Activated gamma-delta T cell treated with anti-CD3 and anti-CD28 coated beads, Interleukin-2, amount 50 U/mL, for 16 hours (primary cell): ENCODE measurements around the gene RNF11.

Experiments
- DNase-seq: peaks from one replicate; pipeline ENCODE4 v3.0.0-alpha.2; 2020; ENCODE audit warnings: low read depth

Gene RNF11

DNA sequence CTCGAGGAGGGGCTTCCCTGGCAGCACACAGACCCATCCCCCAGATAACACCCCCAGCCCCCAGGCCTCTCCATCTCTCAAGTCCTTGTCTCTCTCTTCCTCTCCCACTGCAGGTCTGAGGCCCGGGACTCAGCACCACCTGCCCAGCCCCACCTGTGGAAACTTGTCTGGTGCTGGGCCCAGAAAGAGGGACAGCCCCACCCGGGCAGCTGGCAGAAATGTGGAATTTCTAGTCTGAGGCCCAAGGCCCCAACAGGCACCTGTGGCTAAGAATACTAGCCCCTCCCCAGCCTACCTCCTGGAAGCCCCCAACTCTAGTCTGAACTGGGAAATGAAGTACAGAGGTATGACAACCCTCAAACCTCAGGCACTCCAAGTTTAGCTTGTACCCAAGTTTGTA lies 78.9 kb downstream of the RNF11 start:
- DNase-seq = no peak

DNA sequence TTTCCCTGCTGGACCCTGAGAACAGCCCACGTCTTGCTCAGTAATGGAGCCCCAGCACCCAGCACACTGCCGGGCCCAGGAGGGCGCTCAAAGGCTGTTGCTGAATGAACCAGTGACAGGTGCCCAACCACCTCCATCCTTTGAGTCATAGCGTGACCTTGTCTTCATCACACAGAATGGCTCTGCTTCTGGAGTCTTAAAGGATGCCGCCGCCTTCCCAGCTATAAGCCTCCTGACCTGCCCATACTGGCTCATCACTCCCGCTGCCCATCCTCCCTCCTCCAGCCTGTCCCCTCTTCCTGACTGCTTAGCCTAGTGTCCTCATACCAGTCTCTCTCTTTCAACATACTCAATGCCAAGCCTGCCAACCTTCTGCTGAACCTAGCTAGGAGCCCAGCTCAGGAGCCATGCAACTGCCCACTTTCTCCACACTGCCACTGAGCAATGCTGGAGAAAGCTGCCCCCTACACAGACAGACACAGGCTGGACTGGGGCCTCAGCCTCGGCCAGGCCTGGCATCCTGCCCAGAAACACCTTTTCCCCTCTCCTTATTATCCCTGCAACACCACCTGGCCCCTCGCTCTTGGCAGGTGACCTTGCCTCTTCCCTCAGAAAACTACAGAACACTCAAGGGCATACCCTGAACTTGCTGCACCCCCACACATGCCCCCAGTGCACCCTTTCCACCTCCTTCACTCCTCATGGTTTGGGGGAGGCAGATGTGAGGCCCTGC lies 80.2 kb downstream of the RNF11 start:
- no peak for DNase-seq

DNA sequence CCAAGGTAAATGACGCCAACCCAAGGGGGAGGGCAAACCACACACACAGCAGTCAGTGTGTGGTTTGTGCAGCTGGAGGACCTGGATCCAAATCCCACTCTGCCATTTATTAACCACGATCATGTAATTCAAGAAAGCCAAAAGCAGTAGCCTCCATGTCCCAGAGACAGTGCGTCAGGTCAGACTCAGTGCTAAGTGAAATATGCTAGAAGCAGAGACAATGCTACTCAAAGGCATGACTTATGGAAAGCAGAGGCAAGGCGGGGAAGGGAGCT lies 80.7 kb downstream of the RNF11 start:
- no peak for DNase-seq

DNA sequence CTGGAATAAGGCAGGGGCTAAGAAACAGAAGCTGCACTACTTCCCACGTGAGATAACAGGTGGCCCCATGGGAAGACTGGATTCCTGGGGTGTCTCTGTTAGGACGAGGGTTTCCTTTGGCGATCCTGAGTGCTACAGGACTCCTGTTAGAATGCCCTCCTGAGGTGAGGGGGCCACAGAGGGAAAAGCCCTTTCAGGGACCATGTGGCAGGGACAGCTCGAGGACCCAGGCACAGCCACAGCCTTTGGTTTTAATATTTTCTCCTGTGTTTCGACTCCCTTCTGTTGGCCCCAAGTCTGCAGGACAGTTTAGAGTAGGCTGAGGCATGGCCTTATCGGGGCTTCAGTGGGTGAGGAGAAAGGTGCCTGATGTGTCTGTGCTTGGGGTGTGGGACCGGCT lies 81.7 kb downstream of the RNF11 start:
- DNase-seq = no peak

DNA sequence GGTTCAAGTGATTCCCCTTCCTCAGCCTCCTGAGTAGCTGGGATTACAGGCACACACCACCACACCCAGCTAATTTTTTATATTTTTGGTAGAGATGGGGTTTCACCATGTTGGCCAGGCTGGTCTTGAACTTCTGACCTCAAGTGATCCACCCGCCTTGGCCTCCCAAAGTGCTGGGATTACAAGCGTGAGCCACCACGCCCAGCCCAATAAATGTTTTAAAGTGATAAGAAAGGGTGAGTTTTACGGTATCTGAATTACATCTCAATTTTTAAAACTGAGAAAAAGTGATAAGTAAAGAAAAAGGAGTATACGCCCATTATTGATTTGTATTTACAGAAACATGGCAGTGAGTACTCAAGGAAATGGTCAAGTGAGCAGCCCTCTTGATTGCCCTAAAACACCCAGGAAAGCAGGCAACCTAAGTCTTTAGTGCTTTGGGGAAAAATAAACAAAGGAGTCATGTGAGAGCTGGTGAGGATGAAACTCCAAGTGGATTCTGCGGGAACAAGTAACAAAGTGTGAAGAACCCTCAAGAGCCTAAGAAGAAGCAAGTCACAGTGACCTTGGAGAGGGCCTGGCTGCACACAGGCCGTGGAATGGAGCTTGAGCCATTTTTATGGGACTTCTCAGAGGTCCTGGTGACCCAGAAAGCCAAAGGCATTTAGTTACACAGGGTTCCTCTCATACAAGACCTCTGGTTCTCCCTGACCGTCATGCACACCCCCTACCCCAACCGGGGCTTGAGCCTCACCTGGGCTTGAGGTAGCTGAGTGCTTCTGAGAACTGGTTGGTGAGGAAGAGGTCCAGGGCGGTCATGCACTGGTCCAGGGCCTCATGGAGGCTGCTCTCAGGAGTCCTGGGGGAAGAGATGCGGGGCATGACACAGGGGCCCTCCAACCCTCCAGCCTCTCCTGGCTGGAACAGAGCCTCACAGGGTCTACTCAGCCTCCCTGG lies 85.2 kb downstream of the RNF11 start:
- no peak for DNase-seq

DNA sequence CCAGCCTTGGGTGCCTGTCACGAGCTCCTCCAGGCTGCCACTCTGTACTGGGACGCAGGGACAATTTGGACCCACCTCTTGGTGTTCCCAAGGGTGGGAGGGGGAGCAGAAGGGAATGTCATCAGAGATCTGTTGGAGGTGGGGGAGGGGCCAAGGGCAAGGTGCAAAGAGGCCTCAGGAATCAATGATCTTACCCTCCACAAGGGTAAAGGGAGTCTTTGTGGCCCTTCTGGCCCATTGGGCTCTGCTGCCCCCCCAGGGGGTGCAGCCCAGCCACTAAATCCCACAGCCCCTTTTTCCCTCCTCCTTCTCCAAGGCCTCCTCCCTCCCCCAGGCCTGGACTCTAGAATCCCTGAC lies 85.8 kb downstream of the RNF11 start:
- DNase-seq = no peak

DNA sequence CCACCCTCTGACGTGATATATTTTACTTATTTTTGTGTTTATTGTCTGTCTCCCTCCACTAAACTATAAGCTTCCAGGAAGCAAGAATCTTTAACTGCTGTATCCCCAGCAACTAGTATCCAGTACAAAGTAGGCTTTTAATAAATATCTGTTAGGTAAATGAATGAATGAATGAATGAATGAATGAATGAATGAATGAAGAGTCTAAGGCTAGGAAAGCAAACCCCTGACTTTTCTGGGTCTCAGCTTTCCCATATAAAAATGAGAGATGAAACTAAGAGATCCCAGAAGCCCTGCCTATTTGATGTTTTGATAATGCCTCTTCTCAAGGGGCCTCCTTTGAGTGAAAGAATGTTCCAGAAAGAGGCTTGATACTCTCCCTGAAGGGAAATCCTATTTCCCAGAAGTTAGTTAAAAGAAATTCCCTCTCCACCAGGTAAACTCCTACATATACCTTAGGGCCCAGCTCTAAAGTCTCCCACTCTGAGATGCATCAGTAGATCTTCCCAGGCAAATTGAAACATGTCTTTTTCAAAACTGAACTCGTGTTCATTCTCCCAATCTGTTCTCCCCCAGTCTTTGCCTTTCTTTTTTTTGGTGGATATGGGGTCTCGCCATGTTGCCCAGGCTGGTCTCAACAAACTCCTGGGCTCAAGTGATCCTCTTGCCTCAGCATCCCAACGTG lies 86.5 kb downstream of the RNF11 start:
- no peak for DNase-seq
